Activated T-cell treated with anti-CD3 and anti-CD28 coated beads, Interleukin-2, amount 50 U/mL, for 72 hours (primary cell): Measurements from ENCODE around the gene ZFPM1. TPM values are rescaled to one million over a fixed set of nuclear protein-coding genes. Genes with fewer than 3 reads are reported as not detected.
"Not testable (repeated sequence)": the region's sequence is repeated elsewhere in the genome, so short reads cannot be mapped to it uniquely, and the experiment has no call there.

Source experiments
- ATAC-seq, 2 donors: fragments of 150-1000 bp; cut with Tn5 transposase; replicated peaks in 1 of 2; 2 replicates each; pipeline ENCODE4 v1.10.0; 2021; ENCODE audit warnings: moderate library complexity in 2 of 2, mild to moderate bottlenecking in 1 of 2
- DNase-seq, 2 donors: peaks; one replicate each; pipeline ENCODE4 v3.0.0; 2021 to 2022; ENCODE audit warnings: mixed read lengths in 1 of 2
- H3K27ac Mint-ChIP-seq: one replicate; pipeline ENCODE4 v1.8.0; 2022; ENCODE audit warnings: mild to moderate bottlenecking, moderate library complexity, mixed read lengths
- H3K27me3 Mint-ChIP-seq: one replicate; pipeline ENCODE4 v1.8.0; 2022; ENCODE audit warnings: low read depth, mixed read lengths
- H3K36me3 Mint-ChIP-seq, 2 donors: one replicate each; pipeline ENCODE4 v1.8.0; 2022; ENCODE audit warnings: mixed read lengths in 2 of 2, mild to moderate bottlenecking in 1 of 2; ENCODE audit not compliant: insufficient read depth in 2 of 2
- H3K4me1 Mint-ChIP-seq: one replicate; pipeline ENCODE4 v1.8.0; 2022; ENCODE audit warnings: low read depth, mixed read lengths
- H3K4me3 Mint-ChIP-seq, 2 donors: one replicate each; pipeline ENCODE4 v1.8.0; 2022; ENCODE audit warnings: mild to moderate bottlenecking in 2 of 2, mixed read lengths in 2 of 2, moderate library complexity in 2 of 2
- H3K9me3 Mint-ChIP-seq, 2 donors: one replicate each; pipeline ENCODE4 v1.8.0; 2022; ENCODE audit warnings: mixed read lengths in 2 of 2
- total RNA-seq, 2 donors: library from RNA; stranded (reverse); gene quantifications; one replicate each; pipeline ENCODE4 v1.2.3, GENCODE V29; 2022

The ZFPM1 gene
- total RNA-seq, 2 donors from 2014 or later, result 12.2 to 13.8 TPM

GRCh38 chr16:88463411-88463810 is 10.3 kb downstream of the ZFPM1 start:
- DNase-seq (no peak), ATAC-seq (no peak)
- H3K27me3 Mint-ChIP-seq, result no peaks in the 10 kb centered on the region
- H3K36me3 Mint-ChIP-seq, result no peaks in the 10 kb centered on the region
- H3K27ac Mint-ChIP-seq, result no peak overlapping the region
- H3K4me3 Mint-ChIP-seq, result no peak overlapping the region
- peaks cover 47% of the 10 kb centered on the region for H3K4me1 Mint-ChIP-seq
- no peaks in the 10 kb centered on the region for H3K9me3 Mint-ChIP-seq

- ATAC-seq, result peak in 1 of 2 donors; percentile 18
- Mint-ChIP-seq H3K36me3 (no peaks in the 10 kb centered on the region), H3K27me3 (no peaks in the 10 kb centered on the region), H3K4me3 (no peak overlapping the region), H3K9me3 (no peaks in the 10 kb centered on the region), H3K4me1 (peaks cover 47% of the 10 kb centered on the region), H3K27ac (no peak overlapping the region)
- no peak for DNase-seq
Measured at GRCh38 chr16:88464447-88465318, 11.6 kb downstream of the ZFPM1 start.

- H3K27ac Mint-ChIP-seq, result no peak overlapping the region
- peaks cover 50% of the 10 kb centered on the region for H3K4me1 Mint-ChIP-seq
Measured at GRCh38 chr16:88465387-88465983, 12.4 kb downstream of the ZFPM1 start.

GRCh38 chr16:88466175-88466862 is 13.2 kb downstream of the ZFPM1 start:
- peak overlapping the region; percentile 20 to 31 for H3K4me3 Mint-ChIP-seq
- no peak for DNase-seq
- H3K9me3 Mint-ChIP-seq, result no peaks in the 10 kb centered on the region
- no peaks in the 10 kb centered on the region for H3K27me3 Mint-ChIP-seq
- H3K27ac Mint-ChIP-seq, result no peak overlapping the region
- H3K4me1 Mint-ChIP-seq, result peaks cover 50% of the 10 kb centered on the region
- peak in 1 of 2 donors; percentile 24 for ATAC-seq
- H3K36me3 Mint-ChIP-seq, result peaks cover 0 to 1% of the 10 kb centered on the region in 2 donors

More at GRCh38 chr16:88465387-88465983, 12.4 kb downstream of the ZFPM1 start:
- DNase-seq, result no peak
- Mint-ChIP-seq H3K4me3 (no peak overlapping the region), H3K9me3 (no peaks in the 10 kb centered on the region), H3K27me3 (no peaks in the 10 kb centered on the region), H3K36me3 (no peaks in the 10 kb centered on the region)
- no peak for ATAC-seq

GRCh38 chr16:88466949-88467348 is 13.9 kb downstream of the ZFPM1 start:
- peaks cover 44% of the 10 kb centered on the region for H3K4me1 Mint-ChIP-seq
- no peaks in the 10 kb centered on the region for H3K9me3 Mint-ChIP-seq
- no peak for DNase-seq
- no peaks in the 10 kb centered on the region for H3K27me3 Mint-ChIP-seq
- no peak overlapping the region for H3K27ac Mint-ChIP-seq
- peaks cover 0 to 1% of the 10 kb centered on the region in 2 donors for H3K36me3 Mint-ChIP-seq
- no peak overlapping the region for H3K4me3 Mint-ChIP-seq
- ATAC-seq, result no peak

- peaks cover 44% of the 10 kb centered on the region for H3K4me1 Mint-ChIP-seq
- no peak for DNase-seq
Measured at GRCh38 chr16:88467541-88467944, 14.5 kb downstream of the ZFPM1 start.

GRCh38 chr16:88468275-88469129 is 15.4 kb downstream of the ZFPM1 start:
- Mint-ChIP-seq H3K27me3 (no peaks in the 10 kb centered on the region), H3K9me3 (no peaks in the 10 kb centered on the region), H3K4me3 (no peak overlapping the region), H3K36me3 (peaks cover 0 to 1% of the 10 kb centered on the region in 2 donors), H3K4me1 (peaks cover 44% of the 10 kb centered on the region), H3K27ac (no peak overlapping the region)
- ATAC-seq, result peak; percentile 70 to 77
- DNase-seq, result peak; percentile 27 to 30

More at GRCh38 chr16:88467541-88467944, 14.5 kb downstream of the ZFPM1 start:
- Mint-ChIP-seq H3K27me3 (no peaks in the 10 kb centered on the region), H3K9me3 (no peaks in the 10 kb centered on the region), H3K27ac (no peak overlapping the region), H3K36me3 (peaks cover 0 to 1% of the 10 kb centered on the region in 2 donors), H3K4me3 (no peak overlapping the region)
- no peak for ATAC-seq

- Mint-ChIP-seq H3K27ac (no peak overlapping the region), H3K4me3 (peak overlapping the region in 1 of 2 donors; percentile 48), H3K9me3 (no peaks in the 10 kb centered on the region), H3K36me3 (peaks cover 0 to 1% of the 10 kb centered on the region in 2 donors), H3K27me3 (no peaks in the 10 kb centered on the region), H3K4me1 (peaks cover 36% of the 10 kb centered on the region)
- DNase-seq (peak; percentile 19 to 27), ATAC-seq (peak; percentile 43 to 50)
Measured at GRCh38 chr16:88469615-88470395, 16.7 kb downstream of the ZFPM1 start.

- H3K4me3 Mint-ChIP-seq, H3K27me3 Mint-ChIP-seq, H3K36me3 Mint-ChIP-seq, H3K27ac Mint-ChIP-seq, ATAC-seq, H3K9me3 Mint-ChIP-seq, DNase-seq: not testable (repeated sequence)
- peaks cover 33% of the 10 kb centered on the region for H3K4me1 Mint-ChIP-seq
Measured at GRCh38 chr16:88470396-88470680, 17.3 kb downstream of the ZFPM1 start.

- not testable (repeated sequence) for ATAC-seq, H3K27ac Mint-ChIP-seq, DNase-seq, H3K27me3 Mint-ChIP-seq, H3K36me3 Mint-ChIP-seq, H3K9me3 Mint-ChIP-seq, H3K4me3 Mint-ChIP-seq
- H3K4me1 Mint-ChIP-seq, result peaks cover 33% of the 10 kb centered on the region
Measured at GRCh38 chr16:88470696-88471095, 17.6 kb downstream of the ZFPM1 start.

- no peak for DNase-seq
- Mint-ChIP-seq H3K27me3 (no peaks in the 10 kb centered on the region), H3K9me3 (no peaks in the 10 kb centered on the region), H3K4me1 (peaks cover 30% of the 10 kb centered on the region), H3K27ac (no peak overlapping the region), H3K4me3 (no peak overlapping the region), H3K36me3 (peaks cover 0 to 1% of the 10 kb centered on the region in 2 donors)
- ATAC-seq, result no peak
Measured at GRCh38 chr16:88471115-88471514, 18.0 kb downstream of the ZFPM1 start.

- Mint-ChIP-seq H3K4me1 (peaks cover 28% of the 10 kb centered on the region), H3K27me3 (no peaks in the 10 kb centered on the region), H3K9me3 (no peaks in the 10 kb centered on the region), H3K4me3 (no peak overlapping the region), H3K36me3 (peaks cover 0 to 1% of the 10 kb centered on the region in 2 donors), H3K27ac (no peak overlapping the region)
- no peak for DNase-seq
- no peak for ATAC-seq
Measured at GRCh38 chr16:88471575-88471974, 18.5 kb downstream of the ZFPM1 start.
